EH (cell line): ENCODE data around the gene TMEM18.

Experiments
- DNase-seq: peaks from one replicate; pipeline ENCODE4 v3.0.0-alpha.2; 2015; ENCODE audit warnings: low read depth

TMEM18 gene

GRCh38 chr2:672606-672905 lies 4.7 kb downstream of the TMEM18 start:
- no peak for DNase-seq

- DNase-seq = no peak
These were observed 5.2 kb downstream of the TMEM18 start for GRCh38 chr2:671787-672605.

- no peak for DNase-seq
These were observed 6.1 kb downstream of the TMEM18 start for GRCh38 chr2:671072-671471.

- no peak for DNase-seq
These were observed 6.6 kb downstream of the TMEM18 start for GRCh38 chr2:670637-671036.

GRCh38 chr2:669323-669722 lies 7.9 kb downstream of the TMEM18 start:
- peak; percentile 61 for DNase-seq

GRCh38 chr2:668000-668398 lies 9.2 kb downstream of the TMEM18 start:
- DNase-seq = no peak

- DNase-seq = peak; percentile 75
These were observed 9.7 kb downstream of the TMEM18 start for GRCh38 chr2:667332-667999.

GRCh38 chr2:666441-666840 lies 10.8 kb downstream of the TMEM18 start:
- no peak for DNase-seq

GRCh38 chr2:665340-666073 lies 11.7 kb downstream of the TMEM18 start:
- no peak for DNase-seq

- DNase-seq = no peak
These were observed 13.1 kb downstream of the TMEM18 start for GRCh38 chr2:664063-664462.

- DNase-seq = no peak
These were observed 14.0 kb downstream of the TMEM18 start for GRCh38 chr2:663221-663620.

GRCh38 chr2:661360-661635 lies 15.9 kb downstream of the TMEM18 start:
- no peak for DNase-seq

- DNase-seq = no peak
These were observed 16.4 kb downstream of the TMEM18 start for GRCh38 chr2:660586-661359.

- no peak for DNase-seq
These were observed 17.2 kb downstream of the TMEM18 start for GRCh38 chr2:660029-660428.

GRCh38 chr2:658426-658825 lies 18.8 kb downstream of the TMEM18 start:
- no peak for DNase-seq

- no peak for DNase-seq
These were observed 19.4 kb downstream of the TMEM18 start for GRCh38 chr2:657766-658165.

- no peak for DNase-seq
These were observed 20.5 kb downstream of the TMEM18 start for GRCh38 chr2:656676-657075.

- DNase-seq = peak; percentile 29
These were observed 21.6 kb downstream of the TMEM18 start for GRCh38 chr2:655626-656025.

- DNase-seq = no peak
These were observed 22.3 kb downstream of the TMEM18 start for GRCh38 chr2:654896-655295.

- no peak for DNase-seq
These were observed 23.4 kb downstream of the TMEM18 start for GRCh38 chr2:653645-654425.

- DNase-seq = no peak
These were observed 24.2 kb downstream of the TMEM18 start for GRCh38 chr2:652881-653480.
